Measurements from ENCODE around the gene LRMDA. TPM values are rescaled to one million over a fixed set of nuclear protein-coding genes. Genes with fewer than 3 reads are reported as not detected.
A peak's percentile ranks its signal among the peaks of the same experiment; 100 is the strongest.

Gene LRMDA
- total RNA-seq, 1 donor from 2014 or later: 29.9 TPM

DNA sequence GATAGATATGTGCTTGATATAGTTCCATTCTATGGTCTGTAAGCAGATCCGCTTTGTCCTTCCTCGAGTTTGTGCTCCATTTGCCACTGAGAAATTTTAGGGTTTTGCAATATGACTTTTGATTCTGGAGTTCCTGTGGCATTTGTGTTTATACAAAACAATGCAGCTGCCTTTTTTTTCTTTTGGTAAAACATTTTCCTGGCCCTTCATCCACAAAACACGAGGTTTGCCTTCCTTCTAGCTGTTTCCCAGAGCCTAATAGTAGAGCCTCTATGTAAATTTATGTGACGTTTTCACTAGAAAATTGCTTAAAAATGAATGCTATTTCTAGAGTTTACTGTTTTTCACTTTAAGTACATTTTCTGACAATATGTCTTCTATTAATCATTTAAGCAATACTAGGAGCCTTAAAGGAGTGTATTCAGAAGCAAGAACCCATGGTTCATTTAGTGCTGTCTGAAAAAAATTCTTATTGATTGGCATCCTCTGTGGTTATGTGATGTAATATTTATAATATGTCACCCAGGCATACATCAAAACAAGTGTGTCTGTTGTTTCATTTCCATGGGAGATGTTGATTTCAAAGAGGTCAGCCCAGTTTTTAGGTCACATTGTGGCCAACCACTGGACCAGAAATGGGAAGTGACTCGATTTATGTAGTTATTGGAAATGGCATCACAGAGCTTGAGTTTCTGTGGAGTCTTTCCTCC is 618.3 kb downstream of the LRMDA start:
- Histone ChIP-seq H3K27me3 (ENCODE audit: low read depth) (no peaks in the 10 kb centered on the region), H3K4me1 (no peaks in the 10 kb centered on the region), H3K9me3 (no peaks in the 10 kb centered on the region), H3K27ac (no peak overlapping the region), H3K36me3 (no peaks in the 10 kb centered on the region), H3K4me3 (no peak overlapping the region)
- ATAC-seq (peak; percentile 50 to 67), DNase-seq (no peak)
- TF ChIP-seq, protein P1, sequence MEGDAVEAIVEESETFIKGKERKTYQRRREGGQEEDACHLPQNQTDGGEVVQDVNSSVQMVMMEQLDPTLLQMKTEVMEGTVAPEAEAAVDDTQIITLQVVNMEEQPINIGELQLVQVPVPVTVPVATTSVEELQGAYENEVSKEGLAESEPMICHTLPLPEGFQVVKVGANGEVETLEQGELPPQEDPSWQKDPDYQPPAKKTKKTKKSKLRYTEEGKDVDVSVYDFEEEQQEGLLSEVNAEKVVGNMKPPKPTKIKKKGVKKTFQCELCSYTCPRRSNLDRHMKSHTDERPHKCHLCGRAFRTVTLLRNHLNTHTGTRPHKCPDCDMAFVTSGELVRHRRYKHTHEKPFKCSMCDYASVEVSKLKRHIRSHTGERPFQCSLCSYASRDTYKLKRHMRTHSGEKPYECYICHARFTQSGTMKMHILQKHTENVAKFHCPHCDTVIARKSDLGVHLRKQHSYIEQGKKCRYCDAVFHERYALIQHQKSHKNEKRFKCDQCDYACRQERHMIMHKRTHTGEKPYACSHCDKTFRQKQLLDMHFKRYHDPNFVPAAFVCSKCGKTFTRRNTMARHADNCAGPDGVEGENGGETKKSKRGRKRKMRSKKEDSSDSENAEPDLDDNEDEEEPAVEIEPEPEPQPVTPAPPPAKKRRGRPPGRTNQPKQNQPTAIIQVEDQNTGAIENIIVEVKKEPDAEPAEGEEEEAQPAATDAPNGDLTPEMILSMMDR (IDR thresholded peaks at IDR 0.05): no peak
- intact Hi-C loops (cut with DNase I): no loop called here

DNA sequence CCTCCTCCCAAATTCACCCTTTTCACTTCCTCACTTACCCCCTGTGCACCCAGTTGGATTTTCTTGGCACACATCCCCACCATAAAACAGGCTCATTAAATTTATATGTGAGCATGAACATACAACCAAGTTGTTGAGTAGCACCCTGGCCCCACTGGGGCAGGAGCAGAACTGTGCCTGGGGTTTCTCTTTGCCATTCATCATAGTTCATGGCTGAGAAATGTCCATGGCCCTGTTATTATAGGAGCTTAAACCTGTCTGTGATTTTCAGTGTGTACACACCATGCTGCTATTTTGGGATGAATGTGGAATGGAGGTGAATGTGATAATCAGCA is 618.8 kb downstream of the LRMDA start:
- peak in 1 of 2 donors; percentile 7 for ATAC-seq

DNA sequence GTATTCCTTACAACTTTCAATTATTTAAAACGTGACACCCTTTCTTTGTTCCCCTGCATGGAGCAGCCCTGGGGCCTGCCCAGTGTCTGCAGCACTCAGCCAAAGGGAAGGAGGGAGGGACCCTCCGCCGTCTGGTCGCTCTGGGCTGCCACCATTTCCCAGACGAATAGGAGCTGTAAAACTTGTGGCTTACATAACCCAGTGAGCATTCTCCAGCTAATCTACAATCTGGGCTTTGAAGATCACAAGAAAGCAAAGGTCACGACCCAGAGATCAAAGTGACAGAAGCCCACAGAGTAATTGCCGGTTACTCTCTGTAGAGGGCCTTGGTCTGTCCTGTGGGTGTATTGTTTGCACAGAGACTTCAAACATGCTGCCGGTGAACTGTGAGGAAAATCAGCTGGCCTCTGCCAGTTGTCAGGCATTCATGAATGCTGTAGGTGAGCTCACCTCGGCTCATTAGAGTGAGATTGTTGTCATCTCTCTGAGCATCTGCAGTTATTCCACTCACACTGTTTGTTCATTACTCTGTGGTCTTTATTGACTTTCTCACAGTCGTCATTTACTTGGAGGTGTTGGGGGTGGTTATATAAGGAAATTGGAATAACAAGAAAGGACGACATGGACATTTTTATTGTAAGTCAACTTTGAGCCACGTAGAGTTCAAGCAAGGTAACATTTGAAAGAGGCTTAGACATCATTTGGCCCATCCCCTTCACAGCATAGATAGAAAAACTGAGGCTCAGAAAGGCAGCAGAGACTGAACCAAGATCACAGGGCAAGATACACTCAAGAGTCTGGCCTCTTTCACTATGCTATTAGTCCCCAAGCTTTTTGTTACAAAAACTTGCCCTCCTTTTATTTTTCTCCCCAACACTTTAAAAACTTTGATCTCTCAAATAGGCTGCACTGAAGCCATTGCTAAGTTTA is 619.8 kb downstream of the LRMDA start:
- TF ChIP-seq, protein P1 (IDR thresholded peaks at IDR 0.05): no peak
- Histone ChIP-seq H3K4me3 (no peak overlapping the region), H3K9me3 (peaks cover 4% of the 10 kb centered on the region), H3K36me3 (no peaks in the 10 kb centered on the region), H3K4me1 (no peaks in the 10 kb centered on the region), H3K27ac (no peak overlapping the region), H3K27me3 (ENCODE audit: low read depth) (no peaks in the 10 kb centered on the region)
- ATAC-seq (peak; percentile 37), DNase-seq (no peak)
- intact Hi-C loops (cut with DNase I): no loop called here

More for the DNA sequence above, 618.8 kb downstream of the LRMDA start:
- no peak overlapping the region for H3K27ac ChIP-seq
- no peaks in the 10 kb centered on the region for H3K27me3 ChIP-seq (ENCODE audit: low read depth)
- no peak overlapping the region for H3K4me3 ChIP-seq
- TF ChIP-seq, protein P1 (IDR thresholded peaks at IDR 0.05): no peak
- no peaks in the 10 kb centered on the region for H3K4me1 ChIP-seq
- no peaks in the 10 kb centered on the region for H3K36me3 ChIP-seq
- H3K9me3 ChIP-seq: no peaks in the 10 kb centered on the region
- no peak for DNase-seq
- intact Hi-C loops (cut with DNase I): no loop called here

DNA sequence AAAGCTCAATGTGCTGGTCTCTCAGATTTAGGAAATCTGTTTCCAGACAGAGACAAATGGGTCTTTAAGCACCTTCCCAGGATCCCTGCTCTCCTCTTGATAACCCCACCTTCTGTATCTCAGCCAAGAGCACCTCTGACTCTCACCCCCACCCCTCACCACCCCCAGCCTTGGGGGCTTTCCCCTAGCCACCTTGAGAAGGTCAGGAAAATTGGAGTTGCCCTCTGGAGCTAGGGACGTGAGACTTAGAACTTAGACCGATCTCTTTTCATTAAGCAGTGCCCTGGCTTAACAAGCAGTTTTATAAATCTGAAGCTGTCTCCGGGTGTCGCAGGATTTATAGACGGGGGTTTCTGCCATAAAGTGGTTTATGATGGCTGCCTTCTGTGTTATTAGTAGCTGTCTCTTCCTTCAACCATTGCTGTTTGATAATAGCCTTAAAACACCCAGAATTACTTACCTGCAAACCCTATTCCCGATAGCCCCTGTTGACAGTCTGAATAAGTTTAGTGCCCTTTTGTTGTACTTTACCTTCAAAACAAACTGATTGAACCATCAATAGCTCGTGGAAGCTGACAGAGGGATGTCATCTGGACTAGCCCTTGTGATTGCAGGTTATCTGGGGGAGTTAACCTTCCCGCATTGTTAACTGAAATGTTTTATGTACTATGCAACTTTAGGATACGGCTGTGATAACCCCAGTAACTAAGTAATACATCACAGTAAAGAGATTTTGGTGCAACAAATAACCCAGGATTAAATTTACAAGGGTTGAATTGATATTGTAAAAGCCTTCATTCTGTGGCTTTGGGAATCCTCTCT is 621.5 kb downstream of the LRMDA start:
- Histone ChIP-seq H3K36me3 (no peaks in the 10 kb centered on the region), H3K4me3 (no peak overlapping the region), H3K4me1 (no peaks in the 10 kb centered on the region), H3K9me3 (peaks cover 5% of the 10 kb centered on the region), H3K27ac (no peak overlapping the region), H3K27me3 (ENCODE audit: low read depth) (no peaks in the 10 kb centered on the region)
- DNase-seq: no peak
- ATAC-seq: no peak
- TF ChIP-seq, protein P1 (IDR thresholded peaks at IDR 0.05): no peak
- intact Hi-C loops (cut with DNase I): no loop called here

DNA sequence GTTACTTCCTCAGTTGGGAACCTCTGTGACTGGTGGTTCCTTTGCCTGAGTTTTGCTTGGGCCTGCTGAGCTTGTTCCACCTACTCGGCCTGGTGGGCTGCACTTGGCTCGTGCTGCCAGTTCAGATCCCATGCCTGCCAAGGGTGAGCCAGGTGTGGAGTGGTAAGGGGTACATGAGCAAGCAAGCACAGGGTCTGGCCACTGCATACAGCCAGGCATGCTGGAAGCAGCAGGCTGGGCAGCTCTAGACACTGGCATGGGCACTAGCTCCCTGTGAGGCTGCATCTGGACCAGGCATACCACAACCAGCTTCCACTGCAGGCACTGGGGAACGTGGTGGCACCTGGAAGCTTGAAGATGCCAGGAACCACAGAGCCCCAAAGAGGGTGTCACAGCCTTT is 624.0 kb downstream of the LRMDA start:
- DNase-seq: no peak
- H3K4me3 ChIP-seq: no peak overlapping the region
- TF ChIP-seq, protein P1 (IDR thresholded peaks at IDR 0.05): no peak

More for the DNA sequence above, 624.0 kb downstream of the LRMDA start:
- no peak overlapping the region for H3K27ac ChIP-seq
- no peaks in the 10 kb centered on the region for H3K4me1 ChIP-seq
- no peaks in the 10 kb centered on the region for H3K27me3 ChIP-seq (ENCODE audit: low read depth)
- no peak for ATAC-seq
- intact Hi-C loops (cut with DNase I): no loop called here
- H3K36me3 ChIP-seq: no peaks in the 10 kb centered on the region
- peaks cover 5% of the 10 kb centered on the region for H3K9me3 ChIP-seq
